ENCODE measurements around the gene ZDHHC11.
A peak's percentile ranks its signal among the peaks of the same experiment; 100 is the strongest.

Gene ZDHHC11

DNA sequence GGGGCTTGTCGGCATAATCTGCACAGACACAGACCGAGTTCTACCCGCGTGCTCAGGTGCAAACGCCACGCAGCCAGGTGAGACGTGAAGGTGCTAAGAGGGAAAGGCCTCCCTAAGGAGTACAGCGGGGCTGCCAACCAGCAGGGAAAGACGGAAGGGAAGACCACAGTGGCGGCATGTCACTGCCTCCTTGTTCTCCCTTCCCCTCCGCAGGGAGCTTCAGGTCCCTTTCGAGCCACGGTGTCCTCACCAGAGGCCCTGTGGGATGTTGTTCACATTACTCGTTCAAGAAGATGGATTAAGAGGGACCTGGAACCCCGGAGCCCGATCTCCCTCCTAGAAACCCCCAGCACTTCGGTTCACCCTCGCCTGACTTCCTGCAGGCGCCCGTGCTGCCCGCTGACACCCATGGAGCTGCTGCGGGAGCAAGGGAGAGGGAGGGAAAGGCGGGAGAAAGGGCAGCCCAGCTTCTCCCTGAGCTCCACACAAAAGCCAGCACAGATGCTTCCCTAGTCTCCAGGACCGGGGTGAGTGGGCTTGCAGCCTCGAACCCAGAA, 41.1 kb upstream of the ZDHHC11 start:
- DNase-seq: peak in 1 of 2 donors; percentile 54
- Histone ChIP-seq H3K4me2 (ENCODE audit: low read length) (peak overlapping the region; percentile 93), H4K91ac (ENCODE audit: low read depth, low read length) (peak overlapping the region; percentile 83), H4K12ac (ENCODE audit: low read depth, low read length) (peak overlapping the region; percentile 90), H3K4me1 (ENCODE audit: control insufficient read depth in 1 of 2, insufficient read depth in 2 of 2, low read length in 2 of 2) (peaks cover 13% of the 10 kb centered on the region in 2 experiments), H3K79me2 (ENCODE audit: control insufficient read depth, insufficient read depth, low read length, poor library complexity) (peaks cover 17% of the 10 kb centered on the region), H2BK5ac (ENCODE audit: low read depth, low read length, poor library complexity) (peak overlapping the region; percentile 73), H3K4ac (ENCODE audit: low read depth, low read length) (peak overlapping the region; percentile 88), H3K36me3 (ENCODE audit: control insufficient read depth in 1 of 2, insufficient read depth in 2 of 2, low read length in 2 of 2) (peaks cover 34 to 56% of the 10 kb centered on the region in 2 experiments), H3K4me3 (ENCODE audit: low read depth, low read length) (peak overlapping the region; percentile 97), H3K9ac (ENCODE audit: low read length) (peak overlapping the region; percentile 92), H3K18ac (ENCODE audit: low read length) (peak overlapping the region; percentile 85), H2BK120ac (ENCODE audit: insufficient read depth, low read length, poor library complexity) (peak overlapping the region; percentile 73), H3K27ac (ENCODE audit: low read depth, low read length) (no peak overlapping the region), H2AK5ac (ENCODE audit: low read length) (peak overlapping the region; percentile 89), H3K9me3 (ENCODE audit: insufficient read depth, low read depth, low read length) (no peaks in the 10 kb centered on the region), H3K23ac (ENCODE audit: low read length) (peak overlapping the region; percentile 64), H4K8ac (ENCODE audit: low read depth, low read length) (peak overlapping the region; percentile 93), H2BK12ac (ENCODE audit: low read length) (no peak overlapping the region), H3K79me1 (ENCODE audit: low read length) (peaks cover 12% of the 10 kb centered on the region), H3K14ac (ENCODE audit: low read length) (peak overlapping the region; percentile 87), H3K27me3 (ENCODE audit: insufficient read depth, low read length) (no peaks in the 10 kb centered on the region), H2AFZ (ENCODE audit: insufficient read depth, low read length, poor library complexity) (peak overlapping the region; percentile 71)
- no CpG with 5 or more reads among the region's 25 CpGs for WGBS (ENCODE audit: extremely low coverage, insufficient coverage, insufficient read length)

- Histone ChIP-seq H3K9ac (ENCODE audit: low read length) (peak overlapping the region; percentile 92), H3K79me1 (ENCODE audit: low read length) (peaks cover 12% of the 10 kb centered on the region), H2AK5ac (ENCODE audit: low read length) (peak overlapping the region; percentile 89), H3K79me2 (ENCODE audit: control insufficient read depth, insufficient read depth, low read length, poor library complexity) (peaks cover 17% of the 10 kb centered on the region), H3K18ac (ENCODE audit: low read length) (peak overlapping the region; percentile 85), H3K27me3 (ENCODE audit: insufficient read depth, low read length) (no peaks in the 10 kb centered on the region), H3K9me3 (ENCODE audit: insufficient read depth, low read depth, low read length) (no peaks in the 10 kb centered on the region), H3K14ac (ENCODE audit: low read length) (peak overlapping the region; percentile 87), H2BK120ac (ENCODE audit: insufficient read depth, low read length, poor library complexity) (no peak overlapping the region), H2AFZ (ENCODE audit: insufficient read depth, low read length, poor library complexity) (no peak overlapping the region), H2BK5ac (ENCODE audit: low read depth, low read length, poor library complexity) (no peak overlapping the region), H2BK12ac (ENCODE audit: low read length) (no peak overlapping the region), H3K27ac (ENCODE audit: low read depth, low read length) (no peak overlapping the region), H4K91ac (ENCODE audit: low read depth, low read length) (peak overlapping the region; percentile 83), H3K36me3 (ENCODE audit: control insufficient read depth in 1 of 2, insufficient read depth in 2 of 2, low read length in 2 of 2) (peaks cover 38 to 57% of the 10 kb centered on the region in 2 experiments), H3K4me2 (ENCODE audit: low read length) (peak overlapping the region; percentile 93), H4K8ac (ENCODE audit: low read depth, low read length) (peak overlapping the region; percentile 93), H3K4ac (ENCODE audit: low read depth, low read length) (peak overlapping the region; percentile 88), H4K12ac (ENCODE audit: low read depth, low read length) (peak overlapping the region; percentile 90), H3K4me3 (ENCODE audit: low read depth, low read length) (peak overlapping the region; percentile 97), H3K23ac (ENCODE audit: low read length) (no peak overlapping the region), H3K4me1 (ENCODE audit: control insufficient read depth in 1 of 2, insufficient read depth in 2 of 2, low read length in 2 of 2) (peaks cover 13% of the 10 kb centered on the region in 2 experiments)
- WGBS (ENCODE audit: extremely low coverage, insufficient coverage, insufficient read length): no CpG with 5 or more reads among the region's 34 CpGs
- DNase-seq: peak in 1 of 2 donors; percentile 54
Observed at GRCh38 chr5:891117-891836, 40.5 kb upstream of the ZDHHC11 start.

DNA sequence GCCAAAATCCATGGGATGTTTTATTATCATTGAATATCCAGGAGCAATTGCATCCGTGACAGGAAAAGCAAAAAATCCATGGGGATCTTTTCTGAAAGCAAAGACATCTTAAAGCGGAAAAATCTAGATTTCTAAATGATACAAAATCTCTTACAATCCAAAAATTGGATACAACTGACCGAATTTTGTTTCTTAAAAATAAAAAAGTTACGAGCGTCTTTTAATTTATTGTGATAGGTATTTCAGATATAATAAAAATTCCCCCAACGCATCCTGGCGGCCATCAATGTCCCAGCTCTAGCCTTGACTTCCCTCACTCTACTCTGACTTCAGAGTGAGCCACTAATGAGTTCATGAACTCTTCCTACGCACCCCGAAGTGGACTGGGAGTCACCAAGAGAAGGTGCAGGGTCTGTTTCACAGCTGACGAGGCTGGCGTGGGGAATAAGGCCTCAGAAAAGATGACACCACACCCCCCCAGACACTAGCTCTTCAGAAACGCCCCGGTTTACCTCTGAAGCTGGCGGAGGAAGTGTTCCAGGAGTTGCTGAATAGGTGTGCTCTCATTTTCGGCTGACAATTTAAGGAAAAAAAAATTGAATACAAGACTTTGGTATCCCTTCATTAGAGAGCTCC, 38.4 kb upstream of the ZDHHC11 start:
- H3K23ac ChIP-seq (ENCODE audit: low read length): no peak overlapping the region
- H2BK12ac ChIP-seq (ENCODE audit: low read length): no peak overlapping the region
- H2BK5ac ChIP-seq (ENCODE audit: low read depth, low read length, poor library complexity): no peak overlapping the region
- DNase-seq: no peak
- no peak overlapping the region for H3K14ac ChIP-seq (ENCODE audit: low read length)
- no peak overlapping the region for H3K4ac ChIP-seq (ENCODE audit: low read depth, low read length)
- no peak overlapping the region for H3K18ac ChIP-seq (ENCODE audit: low read length)
- peaks cover 12% of the 10 kb centered on the region for H3K79me1 ChIP-seq (ENCODE audit: low read length)
- H2AFZ ChIP-seq (ENCODE audit: insufficient read depth, low read length, poor library complexity): no peak overlapping the region
- no peak overlapping the region for H2BK120ac ChIP-seq (ENCODE audit: insufficient read depth, low read length, poor library complexity)
- no peaks in the 10 kb centered on the region for H3K9me3 ChIP-seq (ENCODE audit: insufficient read depth, low read depth, low read length)
- H3K4me2 ChIP-seq (ENCODE audit: low read length): no peak overlapping the region
- no peak overlapping the region for H3K27ac ChIP-seq (ENCODE audit: low read depth, low read length)
- no peak overlapping the region for H4K12ac ChIP-seq (ENCODE audit: low read depth, low read length)
- no CpG with 5 or more reads among the region's 15 CpGs for WGBS (ENCODE audit: extremely low coverage, insufficient coverage, insufficient read length)
- peaks cover 52 to 66% of the 10 kb centered on the region in 2 experiments for H3K36me3 ChIP-seq (ENCODE audit: control insufficient read depth in 1 of 2, insufficient read depth in 2 of 2, low read length in 2 of 2)
- no peak overlapping the region for H3K9ac ChIP-seq (ENCODE audit: low read length)
- no peak overlapping the region for H3K4me3 ChIP-seq (ENCODE audit: low read depth, low read length)
- H3K27me3 ChIP-seq (ENCODE audit: insufficient read depth, low read length): no peaks in the 10 kb centered on the region
- peaks cover 13% of the 10 kb centered on the region in 2 experiments for H3K4me1 ChIP-seq (ENCODE audit: control insufficient read depth in 1 of 2, insufficient read depth in 2 of 2, low read length in 2 of 2)
- peaks cover 17% of the 10 kb centered on the region for H3K79me2 ChIP-seq (ENCODE audit: control insufficient read depth, insufficient read depth, low read length, poor library complexity)
- no peak overlapping the region for H4K8ac ChIP-seq (ENCODE audit: low read depth, low read length)
- no peak overlapping the region for H2AK5ac ChIP-seq (ENCODE audit: low read length)
- H4K91ac ChIP-seq (ENCODE audit: low read depth, low read length): no peak overlapping the region

DNA sequence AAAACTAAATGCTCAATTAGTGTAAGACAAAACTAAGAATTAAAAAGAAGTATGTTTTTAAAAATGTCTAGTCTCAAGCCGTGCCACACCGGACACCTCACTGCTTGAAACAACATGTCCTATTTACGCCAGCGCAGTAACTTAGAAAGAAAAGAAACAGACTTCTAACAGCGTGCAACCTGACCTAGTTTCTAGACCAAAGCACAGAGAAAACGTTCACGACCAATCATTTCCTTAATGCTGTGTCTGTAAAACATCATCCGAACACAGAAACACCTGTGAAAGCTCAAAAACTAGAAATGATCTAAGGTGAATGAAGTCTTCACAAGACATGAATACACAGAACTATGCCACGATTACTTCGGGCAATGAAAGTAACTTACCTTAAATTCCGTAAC, 37.9 kb upstream of the ZDHHC11 start:
- DNase-seq: no peak
- Histone ChIP-seq H3K36me3 (ENCODE audit: control insufficient read depth in 1 of 2, insufficient read depth in 2 of 2, low read length in 2 of 2) (peaks cover 54 to 70% of the 10 kb centered on the region in 2 experiments), H3K14ac (ENCODE audit: low read length) (no peak overlapping the region), H3K4me1 (ENCODE audit: control insufficient read depth in 1 of 2, insufficient read depth in 2 of 2, low read length in 2 of 2) (peaks cover 13% of the 10 kb centered on the region in 2 experiments), H4K8ac (ENCODE audit: low read depth, low read length) (no peak overlapping the region), H3K9me3 (ENCODE audit: insufficient read depth, low read depth, low read length) (no peaks in the 10 kb centered on the region), H4K12ac (ENCODE audit: low read depth, low read length) (no peak overlapping the region), H2AK5ac (ENCODE audit: low read length) (no peak overlapping the region), H3K9ac (ENCODE audit: low read length) (no peak overlapping the region), H2BK120ac (ENCODE audit: insufficient read depth, low read length, poor library complexity) (no peak overlapping the region), H2BK5ac (ENCODE audit: low read depth, low read length, poor library complexity) (no peak overlapping the region), H3K79me2 (ENCODE audit: control insufficient read depth, insufficient read depth, low read length, poor library complexity) (peaks cover 17% of the 10 kb centered on the region), H3K23ac (ENCODE audit: low read length) (no peak overlapping the region), H2AFZ (ENCODE audit: insufficient read depth, low read length, poor library complexity) (no peak overlapping the region), H3K27me3 (ENCODE audit: insufficient read depth, low read length) (no peaks in the 10 kb centered on the region), H4K91ac (ENCODE audit: low read depth, low read length) (no peak overlapping the region), H3K4me2 (ENCODE audit: low read length) (no peak overlapping the region), H3K4ac (ENCODE audit: low read depth, low read length) (no peak overlapping the region), H3K79me1 (ENCODE audit: low read length) (peaks cover 12% of the 10 kb centered on the region), H3K4me3 (ENCODE audit: low read depth, low read length) (no peak overlapping the region), H3K27ac (ENCODE audit: low read depth, low read length) (no peak overlapping the region), H3K18ac (ENCODE audit: low read length) (no peak overlapping the region), H2BK12ac (ENCODE audit: low read length) (no peak overlapping the region)
- WGBS (ENCODE audit: extremely low coverage, insufficient coverage, insufficient read length): no CpG with 5 or more reads among the region's 11 CpGs
